HepG2 (cell line): ENCODE data around the gene OVCH1. TPM values are rescaled to one million over a fixed set of nuclear protein-coding genes. Genes with fewer than 3 reads are reported as not detected.

Experiments used
- ATAC-seq: fragments of 200-7000 bp; cut with Tn5 transposase; 3 replicates; pipeline ENCODE4 v1.9.1; 2020; ENCODE audit warnings: mild to moderate bottlenecking, moderate library complexity
- BruUV-seq: library from RNA; stranded (reverse); fragments of 400-500 nt; replicated peaks from 2 replicates; lab custom pipeline; 2021; lab: Mats Ljungman, UMichigan
- CTCF ChIA-PET: fragments of 300-600 bp; formaldehyde crosslinking; extraction: SDS; loops from one replicate; lab custom pipeline; 2021; ENCODE audit warnings: low total read pairs, inconsistent platforms, low intra/inter-chr PET ratio; lab: Yijun Ruan, JAX
- POLR2A ChIA-PET: fragments of 350-600 bp; sonication (Branson Sonifier 250); formaldehyde crosslinking; loops from one replicate; lab custom pipeline; 2020; ENCODE audit warnings: antibody characterized with exemption, inconsistent platforms; lab: Yijun Ruan, JAX
- DNase-seq: peaks from one replicate; pipeline ENCODE4 v3.0.0-alpha.2; 2015; ENCODE audit warnings: low spot score
- FAIRE-seq: peaks from 3 replicates; lab custom pipeline; 2011; peaks lifted over from hg19 to GRCh38; lab: Jason Lieb, UNC
- H2AFZ ChIP-seq: one replicate; pipeline ENCODE4 v1.6.1; 2011; ENCODE audit warnings: low read length, inconsistent platforms
- H3K27ac ChIP-seq: fragments of 300-600 bp; 3 replicates; pipeline ENCODE4 v1.8.0; 2011; ENCODE audit warnings: mixed run types, mild to moderate bottlenecking, mixed read lengths, low read length, inconsistent platforms; ENCODE audit not compliant: insufficient read depth; ENCODE audit errors: extremely low read length
- H3K27me3 ChIP-seq, 2 experiments: fragments of 200-600 bp in 1 of 2; 2 replicates in 1 of 2; 3 replicates in 1 of 2; pipeline versions ENCODE4 v1.6.0 to v1.8.0; 2011; ENCODE audit warnings: low read length in 2 of 2, mild to moderate bottlenecking in 2 of 2, moderate library complexity in 2 of 2, inconsistent platforms in 1 of 2; ENCODE audit not compliant: insufficient read depth in 2 of 2, control insufficient read depth in 1 of 2
- H3K36me3 ChIP-seq, 2 experiments: fragments of 200-600 bp in 1 of 2; replicated peaks in 1 of 2; 2 replicates in 1 of 2; 3 replicates in 1 of 2; pipeline versions ENCODE4 v1.5.1 to v1.8.0; 2011; ENCODE audit warnings: low read length in 2 of 2, inconsistent platforms in 1 of 2; ENCODE audit not compliant: insufficient read depth in 2 of 2, control insufficient read depth in 1 of 2
- H3K4me1 ChIP-seq: 2 replicates; pipeline ENCODE4 v1.5.1; 2012; ENCODE audit warnings: low read length, inconsistent platforms; ENCODE audit not compliant: insufficient read depth
- H3K4me2 ChIP-seq: 2 replicates; pipeline ENCODE4 v1.6.0; 2011; ENCODE audit warnings: low read depth, low read length, inconsistent platforms
- H3K4me3 ChIP-seq, 3 experiments: fragments of 200-600 bp in 1 of 3; sonication (generic), shearing (Covaris generic) in 1 of 3; replicated peaks in 1 of 3; 2 replicates each; pipeline ENCODE4 v1.5.1; 2011 to 2016; ENCODE audit warnings: low read length in 3 of 3, inconsistent platforms in 2 of 3, low read depth in 2 of 3, mild to moderate bottlenecking in 2 of 3, control low read depth in 1 of 3, mixed read lengths in 1 of 3; ENCODE audit not compliant: insufficient read depth in 1 of 3
- H3K79me2 ChIP-seq: one replicate; pipeline ENCODE4 v1.6.1; 2011; ENCODE audit warnings: low read length, inconsistent platforms; ENCODE audit not compliant: insufficient read depth
- H3K9ac ChIP-seq: 2 replicates; pipeline ENCODE4 v1.6.0; 2011; ENCODE audit warnings: mild to moderate bottlenecking, low read depth, low read length, inconsistent platforms; ENCODE audit not compliant: insufficient read depth
- H3K9me3 ChIP-seq: 2 replicates; pipeline ENCODE4 v1.5.1; 2012; ENCODE audit warnings: mild to moderate bottlenecking, low read length
- H4K20me1 ChIP-seq: 2 replicates; pipeline ENCODE4 v1.6.0; 2011; ENCODE audit warnings: inconsistent platforms, mild to moderate bottlenecking, low read length, moderate library complexity; ENCODE audit not compliant: insufficient read depth
- ETV6 ChIP-seq: sonication (generic); formaldehyde crosslinking; conservative IDR thresholded peaks from 2 replicates; pipeline ENCODE4 v1.4.0; 2020; ENCODE audit warnings: missing genetic modification reagents
- HDAC2 ChIP-seq: sonication (generic); formaldehyde crosslinking; IDR thresholded peaks from 2 replicates; pipeline ENCODE4 v1.4.0; 2020; ENCODE audit warnings: missing genetic modification reagents
- HNRNPUL1 ChIP-seq: fragments of 200-400 bp; formaldehyde crosslinking; IDR thresholded peaks from 2 replicates; pipeline ENCODE4 v1.6.1; 2017; ENCODE audit warnings: low read depth, mild to moderate bottlenecking, low read length, moderate library complexity
- MAFF ChIP-seq: IDR thresholded peaks from 2 replicates; pipeline ENCODE4 v1.6.1; 2011; ENCODE audit warnings: low read depth, low read length, improper control_type of control experiment
- MAFK ChIP-seq, 2 experiments: IDR thresholded peaks in 1 of 2; conservative IDR thresholded peaks in 1 of 2; 2 replicates each; pipeline ENCODE4 v1.6.1; 2011; ENCODE audit warnings: improper control_type of control experiment in 2 of 2, low read length in 2 of 2
- MBD4 ChIP-seq: IDR thresholded peaks from 2 replicates; pipeline ENCODE4 v1.6.1; 2012; ENCODE audit warnings: low read length, inconsistent platforms, borderline replicate concordance
- MYC ChIP-seq: sonication (generic); formaldehyde crosslinking; IDR thresholded peaks from 2 replicates; pipeline ENCODE4 v1.9.0; 2021; ENCODE audit warnings: missing genetic modification reagents, borderline replicate concordance
- NFATC3 ChIP-seq: sonication (generic); formaldehyde crosslinking; IDR thresholded peaks from 2 replicates; pipeline ENCODE4 v1.5.1; 2020; ENCODE audit warnings: mild to moderate bottlenecking, missing genetic modification reagents
- TCF12 ChIP-seq, 2 experiments: fragments of 450-650 bp in 1 of 2; sonication (generic) in 1 of 2; formaldehyde crosslinking in 1 of 2; IDR thresholded peaks; 2 replicates each; pipeline versions ENCODE4 v1.6.1 to v1.8.0; 2017 to 2022; ENCODE audit warnings: antibody characterized with exemption in 1 of 2, mild to moderate bottlenecking in 1 of 2, missing genetic modification reagents in 1 of 2, moderate library complexity in 1 of 2
- ZNF792 ChIP-seq: IDR thresholded peaks from 2 replicates; pipeline ENCODE4 v1.6.1; 2016
- WGBS: methylation state at CpG from one replicate; pipeline ENCODE4 v1.1.6; 2017; ENCODE audit warnings: low lambda C conversion rate; 5-methylcytosine and 5-hydroxymethylcytosine counted together
- in situ Hi-C: cut with HindIII; loops from 2 replicates; pipeline ENCODE4 v1.10.0; 2017; ENCODE audit warnings: low pct_unique_long_range_greater_than_20kb; ENCODE audit not compliant: extremely low pct_ligation_motif_present
- intact Hi-C: fragments of 100-400 bp; cut with micrococcal nuclease; formaldehyde crosslinking; loops from one replicate; pipeline ENCODE4 v1.10.0; 2022; ENCODE audit not compliant: unreplicated experiment
- polyA plus RNA-seq, 8 experiments: library from polyadenylated mRNA; depleted of rRNA in 3 of 8; stranded (reverse) in 7 of 8; unstranded in 1 of 8; fragments of >200 nt; fragmentation: Illumina TruSeq in 4 of 8; extraction: Trizol in 4 of 8; gene quantifications; 2 replicates each; pipeline versions ENCODE4 v1.2.1 to v1.2.3, GENCODE V29; 2011 to 2016; ENCODE audit warnings: low read depth in 4 of 8, missing spikeins in 1 of 8, mixed read lengths in 1 of 8; ENCODE audit not compliant: insufficient read depth in 1 of 8
- total RNA-seq, 5 experiments: library from RNA; depleted of rRNA; stranded (reverse); fragments of >200 nt; fragmentation: Illumina TruSeq; extraction: Trizol; gene quantifications; 2 replicates each; pipeline ENCODE4 v1.2.3, GENCODE V29; 2016; ENCODE audit warnings: low read depth in 1 of 5
- TF ChIP-seq, protein P1 (sequence below): sonication (generic); formaldehyde crosslinking; IDR thresholded peaks from 2 replicates; pipeline ENCODE4 v1.9.0; 2021; ENCODE audit warnings: missing genetic modification reagents, mild to moderate bottlenecking, borderline replicate concordance
- TF ChIP-seq, protein P2 (sequence below): sonication (generic); formaldehyde crosslinking; conservative IDR thresholded peaks from 2 replicates; pipeline ENCODE4 v1.8.0; 2022; ENCODE audit warnings: mild to moderate bottlenecking, moderate library complexity, missing genetic modification reagents
- TF ChIP-seq, protein P3 (sequence below): sonication (generic); formaldehyde crosslinking; IDR thresholded peaks from 2 replicates; pipeline ENCODE4 v1.4.0; 2020; ENCODE audit warnings: missing genetic modification reagents

The OVCH1 gene
- total and polyA plus RNA-seq, 2 of the 13 experiments (the other 11 are each of a cell fraction or from before 2014, with no cell fraction given): not detected

DNA sequence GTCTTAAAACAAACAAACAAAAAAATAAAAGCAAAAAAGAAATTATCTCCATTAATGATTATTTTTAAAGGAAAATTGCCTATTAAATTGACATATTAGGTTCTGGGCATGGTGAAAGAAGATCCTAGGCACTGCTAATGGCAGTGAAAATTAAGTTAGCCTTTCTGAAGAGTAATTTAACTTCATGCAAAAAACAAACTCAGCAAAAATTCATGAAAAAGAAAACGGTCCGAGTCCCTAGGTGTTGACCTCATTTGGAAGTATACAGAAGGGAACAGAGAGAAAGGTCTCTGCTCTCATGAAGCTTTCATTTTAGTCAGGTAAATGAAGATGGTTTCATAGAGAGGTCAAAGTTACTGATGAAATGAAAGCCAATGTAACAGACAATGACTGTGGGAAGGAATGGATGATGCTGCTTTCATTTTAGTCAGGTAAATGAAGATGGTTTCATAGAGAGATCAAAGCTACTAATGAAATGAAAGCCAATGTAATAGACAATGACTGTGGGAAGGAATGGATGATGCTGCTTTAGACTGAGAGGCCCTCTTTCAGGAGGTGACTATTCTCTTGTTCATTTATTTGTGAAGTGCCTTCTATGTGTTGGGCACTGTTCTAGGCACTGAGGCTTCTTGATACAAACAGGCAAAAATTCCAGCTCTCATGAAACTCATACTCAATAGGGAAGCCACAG is 50.1 kb downstream of the OVCH1 start:
- no TSS peak for BruUV-seq
- FAIRE-seq: no peak
- intact Hi-C loops: no loop called here

DNA sequence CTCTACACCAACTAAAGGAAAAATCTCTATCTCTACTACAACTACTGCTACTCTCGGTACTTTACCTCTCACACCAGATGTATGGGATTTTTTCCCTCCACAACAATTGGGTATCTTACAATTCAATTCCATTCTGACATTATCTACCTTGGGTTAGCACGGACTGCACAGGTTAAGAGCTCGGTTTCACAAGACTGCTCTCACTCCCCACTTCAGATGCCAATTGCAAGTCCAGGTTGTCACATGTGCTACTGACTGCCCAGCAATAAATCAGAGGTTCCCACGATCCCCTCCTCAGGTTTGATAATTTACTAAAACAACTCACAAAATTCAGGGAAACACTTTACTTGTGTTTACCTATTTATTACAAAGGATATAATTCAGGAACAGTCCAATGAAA is 58.0 kb downstream of the OVCH1 start:
- POLR2A ChIA-PET: no interaction called here
- FAIRE-seq (no peak), DNase-seq (no peak), ATAC-seq (no peak; the same call in 2 of the 3 replicates)
- no peak overlapping the region for H2AFZ ChIP-seq
- H3K4me2 ChIP-seq: 0 out of 2 replicates have a peak overlapping the region, but pooled peaks have one; percentile 47
- no peaks in the 10 kb centered on the region for H3K27me3 ChIP-seq
- peaks cover 32% of the 10 kb centered on the region for H3K4me1 ChIP-seq
- no peak overlapping the region for H3K4me3 ChIP-seq
- H3K9me3 ChIP-seq: no peaks in the 10 kb centered on the region
- in situ Hi-C loops (no loop called here), intact Hi-C loops (no loop called here)
- H3K79me2 ChIP-seq: no peaks in the 10 kb centered on the region
- no TSS peak for BruUV-seq
- H3K27ac ChIP-seq: no peak overlapping the region
- H4K20me1 ChIP-seq: no peaks in the 10 kb centered on the region
- no peaks in the 10 kb centered on the region for H3K36me3 ChIP-seq
- CTCF ChIA-PET: no interaction called here
- 49% methylated on average over 4 of the region's 4 CpGs for WGBS
- H3K9ac ChIP-seq: no peak overlapping the region
- TF ChIP-seq TCF12 (IDR thresholded peaks at IDR 0.05) (no peak), TCF12 (CRISPR knock-in tag; IDR thresholded peaks at IDR 0.05) (no peak), ETV6 (CRISPR knock-in tag) (no peak), MBD4 (no peak), NFATC3 (CRISPR knock-in tag) (no peak), HDAC2 (CRISPR knock-in tag) (no peak), MYC (CRISPR knock-in tag) (no peak)
- TF ChIP-seq, protein P1, sequence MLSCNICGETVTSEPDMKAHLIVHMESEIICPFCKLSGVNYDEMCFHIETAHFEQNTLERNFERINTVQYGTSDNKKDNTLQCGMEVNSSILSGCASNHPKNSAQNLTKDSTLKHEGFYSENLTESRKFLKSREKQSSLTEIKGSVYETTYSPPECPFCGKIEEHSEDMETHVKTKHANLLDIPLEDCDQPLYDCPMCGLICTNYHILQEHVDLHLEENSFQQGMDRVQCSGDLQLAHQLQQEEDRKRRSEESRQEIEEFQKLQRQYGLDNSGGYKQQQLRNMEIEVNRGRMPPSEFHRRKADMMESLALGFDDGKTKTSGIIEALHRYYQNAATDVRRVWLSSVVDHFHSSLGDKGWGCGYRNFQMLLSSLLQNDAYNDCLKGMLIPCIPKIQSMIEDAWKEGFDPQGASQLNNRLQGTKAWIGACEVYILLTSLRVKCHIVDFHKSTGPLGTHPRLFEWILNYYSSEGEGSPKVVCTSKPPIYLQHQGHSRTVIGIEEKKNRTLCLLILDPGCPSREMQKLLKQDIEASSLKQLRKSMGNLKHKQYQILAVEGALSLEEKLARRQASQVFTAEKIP (CRISPR knock-in tag): no peak
- TF ChIP-seq, protein P2, sequence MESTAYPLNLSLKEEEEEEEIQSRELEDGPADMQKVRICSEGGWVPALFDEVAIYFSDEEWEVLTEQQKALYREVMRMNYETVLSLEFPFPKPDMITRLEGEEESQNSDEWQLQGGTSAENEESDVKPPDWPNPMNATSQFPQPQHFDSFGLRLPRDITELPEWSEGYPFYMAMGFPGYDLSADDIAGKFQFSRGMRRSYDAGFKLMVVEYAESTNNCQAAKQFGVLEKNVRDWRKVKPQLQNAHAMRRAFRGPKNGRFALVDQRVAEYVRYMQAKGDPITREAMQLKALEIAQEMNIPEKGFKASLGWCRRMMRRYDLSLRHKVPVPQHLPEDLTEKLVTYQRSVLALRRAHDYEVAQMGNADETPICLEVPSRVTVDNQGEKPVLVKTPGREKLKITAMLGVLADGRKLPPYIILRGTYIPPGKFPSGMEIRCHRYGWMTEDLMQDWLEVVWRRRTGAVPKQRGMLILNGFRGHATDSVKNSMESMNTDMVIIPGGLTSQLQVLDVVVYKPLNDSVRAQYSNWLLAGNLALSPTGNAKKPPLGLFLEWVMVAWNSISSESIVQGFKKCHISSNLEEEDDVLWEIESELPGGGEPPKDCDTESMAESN (CRISPR knock-in tag): no peak

More for the DNA sequence above, 50.1 kb downstream of the OVCH1 start:
- H3K4me3 ChIP-seq: no peak overlapping the region
- H3K9ac ChIP-seq: no peak overlapping the region
- in situ Hi-C loops: no loop called here
- no peak overlapping the region for H2AFZ ChIP-seq
- no peaks in the 10 kb centered on the region; a peak in 1 of 5 replicates for H3K27me3 ChIP-seq
- ChIA-PET CTCF (no interaction called here), POLR2A (no interaction called here)
- H3K36me3 ChIP-seq: no peaks in the 10 kb centered on the region
- 2% methylated on average over 2 of the region's 2 CpGs for WGBS
- no peak overlapping the region for H3K4me2 ChIP-seq
- no peak for ATAC-seq
- TF ChIP-seq MAFF: peak; percentile 54
- TF ChIP-seq, protein P3, sequence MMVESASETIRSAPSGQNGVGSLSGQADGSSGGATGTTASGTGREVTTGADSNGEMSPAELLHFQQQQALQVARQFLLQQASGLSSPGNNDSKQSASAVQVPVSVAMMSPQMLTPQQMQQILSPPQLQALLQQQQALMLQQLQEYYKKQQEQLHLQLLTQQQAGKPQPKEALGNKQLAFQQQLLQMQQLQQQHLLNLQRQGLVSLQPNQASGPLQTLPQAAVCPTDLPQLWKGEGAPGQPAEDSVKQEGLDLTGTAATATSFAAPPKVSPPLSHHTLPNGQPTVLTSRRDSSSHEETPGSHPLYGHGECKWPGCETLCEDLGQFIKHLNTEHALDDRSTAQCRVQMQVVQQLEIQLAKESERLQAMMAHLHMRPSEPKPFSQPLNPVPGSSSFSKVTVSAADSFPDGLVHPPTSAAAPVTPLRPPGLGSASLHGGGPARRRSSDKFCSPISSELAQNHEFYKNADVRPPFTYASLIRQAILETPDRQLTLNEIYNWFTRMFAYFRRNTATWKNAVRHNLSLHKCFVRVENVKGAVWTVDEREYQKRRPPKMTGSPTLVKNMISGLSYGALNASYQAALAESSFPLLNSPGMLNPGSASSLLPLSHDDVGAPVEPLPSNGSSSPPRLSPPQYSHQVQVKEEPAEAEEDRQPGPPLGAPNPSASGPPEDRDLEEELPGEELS (CRISPR knock-in tag): no peak
- TF ChIP-seq ZNF792 (CRISPR knock-in tag): no peak
- TF ChIP-seq MAFK (conservative IDR thresholded peaks at IDR 0.05 in 1 of 2, IDR thresholded peaks at IDR 0.05 in 1 of 2; ENCODE audit: low read length in 2 of 2): peak; percentile 53 to 59; a peak in 1 of 4 replicates
- TF ChIP-seq HNRNPUL1: no peak
- no peak for DNase-seq
- no peaks in the 10 kb centered on the region for H3K79me2 ChIP-seq
- H3K4me1 ChIP-seq: no peaks in the 10 kb centered on the region
- no peak overlapping the region for H3K27ac ChIP-seq
- H4K20me1 ChIP-seq: no peaks in the 10 kb centered on the region
- H3K9me3 ChIP-seq: no peaks in the 10 kb centered on the region
